SK-N-MC (cell line): Measurements from ENCODE around the gene ADTRP.

Source experiments
- DNase-seq: peaks from one replicate; pipeline ENCODE4 v3.0.0-alpha.2; 2011; ENCODE audit warnings: low read depth, low spot score
- H3K27ac ChIP-seq: fragments of 200-600 bp; sonication (generic); 2 replicates; pipeline ENCODE4 v1.5.1; 2016; ENCODE audit warnings: mixed run types
- H3K36me3 ChIP-seq: fragments of 200-600 bp; sonication (generic); 2 replicates; pipeline ENCODE4 v1.6.1; 2017; ENCODE audit warnings: antibody characterized with exemption, low read length, mixed read lengths; ENCODE audit not compliant: insufficient read depth
- H3K4me3 ChIP-seq: fragments of 200-600 bp; sonication (generic); 2 replicates; pipeline ENCODE4 v1.5.1; 2016
- H3K9ac ChIP-seq: fragments of 200-600 bp; sonication (generic); 2 replicates; pipeline ENCODE4 v1.8.0; 2017; ENCODE audit warnings: mixed run types, mixed read lengths; ENCODE audit not compliant: insufficient read length
- H3K9me3 ChIP-seq: fragments of 200-600 bp; sonication (generic); 2 replicates; pipeline ENCODE4 v1.6.1; 2017; ENCODE audit warnings: low read depth, mild to moderate bottlenecking, antibody characterized with exemption, low read length, moderate library complexity, mixed read lengths
- EZH2 ChIP-seq: fragments of 200-600 bp; sonication (generic); IDR thresholded peaks from one replicate; pipeline ENCODE4 v1.6.1; 2017; ENCODE audit warnings: antibody characterized with exemption
- FOXP2 ChIP-seq: optimal IDR thresholded peaks from 2 replicates; pipeline ENCODE3; 2011; ENCODE audit warnings: mild to moderate bottlenecking, moderate library complexity; ENCODE audit not compliant: insufficient read depth; ENCODE audit errors: extremely low read length, control extremely low read depth
- POLR2AphosphoS5 ChIP-seq: IDR thresholded peaks from 2 replicates; pipeline ENCODE4 v1.6.1; 2012; ENCODE audit warnings: mild to moderate bottlenecking, low read depth, low read length, borderline replicate concordance

The ADTRP gene

DNA sequence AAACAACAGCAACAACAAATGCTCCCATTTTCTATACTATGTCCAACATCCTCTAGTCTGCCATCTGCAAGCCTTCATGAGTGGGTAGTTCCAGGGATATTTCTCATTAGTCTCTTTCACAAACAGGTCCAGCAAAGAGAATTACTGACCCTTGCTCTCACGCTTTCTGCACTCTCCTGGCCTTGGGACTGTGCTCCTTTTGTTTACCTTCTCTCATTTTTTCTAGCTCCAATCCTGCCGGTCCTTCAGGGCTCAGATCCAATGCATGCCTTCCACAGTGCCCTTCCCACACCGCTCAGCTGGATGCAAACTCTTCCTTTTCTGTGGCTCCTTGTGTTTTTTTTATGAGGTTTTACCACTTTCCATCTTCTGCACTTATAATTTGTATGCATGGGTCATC, 47.2 kb downstream of the ADTRP start:
- H3K9ac ChIP-seq = no peak overlapping the region
- no peak overlapping the region for H3K4me3 ChIP-seq
- TF ChIP-seq FOXP2 (no peak), POLR2AphosphoS5 (no peak), EZH2 (no peak)
- H3K9me3 ChIP-seq = no peaks in the 10 kb centered on the region
- no peaks in the 10 kb centered on the region for H3K36me3 ChIP-seq
- no peak for DNase-seq
- no peak overlapping the region for H3K27ac ChIP-seq

GRCh38 chr6:11730641-11731040, 48.0 kb downstream of the ADTRP start:
- no peak overlapping the region for H3K4me3 ChIP-seq
- no peaks in the 10 kb centered on the region for H3K9me3 ChIP-seq
- TF ChIP-seq POLR2AphosphoS5 = no peak
- no peak for TF ChIP-seq FOXP2
- TF ChIP-seq EZH2 = no peak
- H3K36me3 ChIP-seq = no peaks in the 10 kb centered on the region
- DNase-seq = no peak
- no peak overlapping the region for H3K27ac ChIP-seq
- no peak overlapping the region for H3K9ac ChIP-seq

DNA sequence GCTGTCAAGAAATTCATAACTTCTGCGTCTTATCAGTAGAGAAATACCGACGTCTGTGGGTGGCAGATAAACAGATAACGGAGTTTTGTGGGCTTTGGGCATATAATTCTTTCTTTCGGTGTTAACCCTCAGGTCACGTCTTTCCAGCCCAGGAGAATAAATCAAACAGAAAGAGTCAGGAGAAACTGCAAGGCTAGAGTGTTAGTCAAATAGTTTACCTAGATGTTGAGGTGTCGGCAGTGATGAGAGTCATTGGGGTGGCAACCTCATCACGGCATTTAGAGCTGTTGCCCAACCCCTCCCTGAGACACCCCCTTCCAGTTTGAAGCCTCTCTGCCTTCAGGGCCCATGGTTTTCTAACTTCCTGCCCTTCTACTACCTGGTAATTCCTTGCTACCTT, 49.5 kb downstream of the ADTRP start:
- Histone ChIP-seq H3K4me3 (no peak overlapping the region), H3K36me3 (no peaks in the 10 kb centered on the region), H3K27ac (no peak overlapping the region), H3K9ac (no peak overlapping the region), H3K9me3 (no peaks in the 10 kb centered on the region)
- TF ChIP-seq POLR2AphosphoS5 = no peak
- TF ChIP-seq EZH2 = no peak
- no peak for TF ChIP-seq FOXP2
- no peak for DNase-seq

- DNase-seq = no peak
- Histone ChIP-seq H3K36me3 (no peaks in the 10 kb centered on the region), H3K9me3 (no peaks in the 10 kb centered on the region), H3K27ac (no peak overlapping the region), H3K4me3 (no peak overlapping the region), H3K9ac (no peak overlapping the region)
- TF ChIP-seq EZH2 = no peak
- TF ChIP-seq POLR2AphosphoS5 = no peak
- TF ChIP-seq FOXP2 = no peak
Observed at GRCh38 chr6:11727998-11728961, 50.3 kb downstream of the ADTRP start.

DNA sequence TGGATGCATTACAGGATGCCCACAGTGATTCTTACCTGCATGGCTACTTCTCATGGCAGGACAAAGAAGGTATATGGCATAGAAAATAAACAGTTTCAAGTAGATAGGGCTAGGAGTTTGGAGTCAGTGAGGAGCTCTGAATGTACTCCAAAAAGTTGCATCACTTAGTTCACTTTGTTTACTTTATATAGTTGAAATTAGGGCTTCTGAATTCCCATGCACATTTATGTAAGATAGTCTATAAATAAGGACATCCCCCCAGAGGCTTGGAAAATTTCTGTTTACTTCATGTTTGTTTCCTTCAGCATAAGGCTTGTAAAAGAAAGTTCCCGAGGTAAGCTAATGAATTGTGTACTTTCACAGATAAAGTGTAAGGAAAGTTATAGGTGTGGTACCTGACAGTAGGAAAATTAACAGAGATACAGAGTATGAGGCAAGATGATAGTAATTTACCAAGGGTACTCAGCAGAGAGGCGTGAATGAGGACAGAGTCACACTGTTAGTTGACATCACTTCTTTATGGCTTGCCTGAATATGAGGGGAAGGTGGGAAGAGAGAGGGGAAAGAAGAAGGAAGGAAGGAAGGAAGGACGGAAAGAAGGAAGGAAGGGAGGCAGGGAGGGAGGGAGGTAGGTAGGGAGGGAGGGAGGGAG, 51.1 kb downstream of the ADTRP start:
- Histone ChIP-seq H3K36me3 (no peaks in the 10 kb centered on the region), H3K9ac (no peak overlapping the region), H3K27ac (no peak overlapping the region), H3K4me3 (no peak overlapping the region), H3K9me3 (no peaks in the 10 kb centered on the region)
- TF ChIP-seq FOXP2 (no peak), POLR2AphosphoS5 (no peak), EZH2 (no peak)
- DNase-seq = no peak

GRCh38 chr6:11724286-11724685, 54.3 kb downstream of the ADTRP start:
- Histone ChIP-seq H3K27ac (no peak overlapping the region), H3K9ac (no peak overlapping the region), H3K4me3 (no peak overlapping the region), H3K9me3 (no peaks in the 10 kb centered on the region), H3K36me3 (no peaks in the 10 kb centered on the region)
- DNase-seq = no peak
- no peak for TF ChIP-seq POLR2AphosphoS5
- TF ChIP-seq EZH2 = no peak
- TF ChIP-seq FOXP2 = no peak

- no peak for TF ChIP-seq FOXP2
- TF ChIP-seq POLR2AphosphoS5 = no peak
- no peak for TF ChIP-seq EZH2
- H3K36me3 ChIP-seq = no peaks in the 10 kb centered on the region
- H3K27ac ChIP-seq = no peak overlapping the region
- H3K9ac ChIP-seq = no peak overlapping the region
- no peaks in the 10 kb centered on the region for H3K9me3 ChIP-seq
- H3K4me3 ChIP-seq = no peak overlapping the region
- DNase-seq = no peak
Observed at GRCh38 chr6:11722805-11723631, 55.6 kb downstream of the ADTRP start.

GRCh38 chr6:11722220-11722619, 56.4 kb downstream of the ADTRP start:
- H3K36me3 ChIP-seq = no peaks in the 10 kb centered on the region
- no peaks in the 10 kb centered on the region for H3K9me3 ChIP-seq
- H3K27ac ChIP-seq = no peak overlapping the region
- TF ChIP-seq EZH2 (no peak), FOXP2 (no peak), POLR2AphosphoS5 (no peak)
- no peak for DNase-seq
- H3K4me3 ChIP-seq = no peak overlapping the region
- H3K9ac ChIP-seq = no peak overlapping the region
